GM19238 (cell line): Measurements from ENCODE around the gene PNPO.

Experiments used
- DNase-seq: peaks from one replicate; pipeline ENCODE4 v3.0.0; 2011; ENCODE audit warnings: low spot score; ENCODE audit not compliant: insufficient read length

The PNPO gene

DNA sequence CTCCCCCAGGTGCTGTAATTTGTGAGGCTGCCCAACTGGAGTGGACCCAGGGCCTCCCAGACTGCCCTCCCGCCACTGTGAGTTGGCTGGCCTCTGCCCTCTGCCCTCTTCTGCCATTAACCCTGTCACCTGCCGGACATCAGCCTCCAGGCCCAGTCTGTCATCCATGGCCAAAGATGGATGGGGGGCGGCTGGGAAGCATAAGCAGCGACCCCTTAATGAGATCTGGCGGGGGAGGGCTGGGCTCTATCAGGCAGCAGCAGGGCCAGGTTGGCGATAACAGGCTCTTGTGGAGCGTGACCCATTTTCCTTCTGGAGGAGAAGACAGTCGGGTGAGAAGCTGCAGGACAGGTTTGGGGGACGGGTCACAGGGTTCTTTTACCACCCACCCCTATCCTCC lies 54.8 kb downstream of the PNPO start:
- no peak for DNase-seq

DNA sequence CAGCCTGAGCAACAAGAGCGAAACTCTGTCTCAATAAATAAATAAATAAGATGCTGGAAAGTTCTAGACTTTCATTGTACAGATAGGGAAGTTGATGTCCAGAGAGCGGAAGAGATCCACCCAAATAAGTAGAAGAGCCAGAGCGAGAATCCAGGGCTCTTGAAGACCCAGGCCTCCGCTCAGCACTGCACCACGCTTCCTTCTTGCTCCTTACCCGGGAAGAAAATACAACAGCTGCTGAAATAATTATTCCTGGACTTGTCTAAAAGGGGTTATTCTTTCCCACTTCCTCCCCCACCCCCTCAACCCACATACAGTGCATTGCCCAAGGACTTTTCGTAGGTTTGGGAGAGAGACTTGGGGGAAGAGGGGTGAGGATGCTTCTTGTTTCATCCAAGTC lies 56.2 kb downstream of the PNPO start:
- no peak for DNase-seq

DNA sequence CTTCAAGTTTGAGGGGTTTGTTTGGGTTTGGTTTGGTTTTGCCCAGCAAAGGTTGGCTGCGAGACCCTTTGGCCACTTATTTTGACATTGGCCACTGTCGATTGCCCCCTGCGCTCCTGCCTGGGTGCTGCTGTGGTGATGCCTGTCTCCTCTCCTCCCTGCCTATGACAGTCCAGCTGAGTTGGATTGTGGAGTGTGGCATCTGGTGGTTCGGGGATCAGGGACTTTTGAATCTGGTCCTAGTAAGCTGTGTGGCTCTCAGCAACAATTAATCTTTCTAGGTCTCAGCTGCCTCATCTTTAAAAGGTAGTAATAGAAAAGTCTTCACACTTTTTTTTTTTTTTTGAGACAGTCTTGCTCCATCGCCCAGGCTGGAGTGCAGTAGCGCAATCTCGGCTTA lies 56.7 kb downstream of the PNPO start:
- no peak for DNase-seq
